Thyroid gland (tissue), 4 donors: ENCODE results near the gene TBC1D20.

Source experiments
- CTCF ChIP-seq, 6 experiments: fragments of 200-600 bp in 3 of 6; fragments of 450-650 bp in 3 of 6; sonication (generic) in 3 of 6; IDR thresholded peaks; one replicate each; pipeline ENCODE4 v1.5.1; 2016 to 2019; ENCODE audit warnings: antibody characterized with exemption in 6 of 6, mild to moderate bottlenecking in 2 of 6, inconsistent platforms in 1 of 6, moderate library complexity in 1 of 6
- POLR2A ChIP-seq, 2 donors: fragments of 450-650 bp; IDR thresholded peaks; one replicate each; pipeline ENCODE4 v1.6.1; 2017; ENCODE audit warnings: antibody characterized with exemption in 2 of 2, mild to moderate bottlenecking in 2 of 2, moderate library complexity in 1 of 2

- no peak for TF ChIP-seq CTCF (IDR thresholded peaks at IDR 0.05)
- no peak for TF ChIP-seq POLR2A (IDR thresholded peaks at IDR 0.05)
Observed at GRCh38 chr20:406200-407132, 55.9 kb downstream of the TBC1D20 start.
